ENCODE data around the gene CNKSR1.

GRCh38 chr1:26203642-26204318 lies 26.5 kb downstream of the CNKSR1 start:
- TF ChIP-seq CTCF (IDR thresholded peaks at IDR 0.05), result no peak
- no peak for TF ChIP-seq POLR2A (IDR thresholded peaks at IDR 0.05)
